A549 (cell line): ENCODE results near the gene CTXN1.

Experiments used
- CEBPB ChIP-seq, 2 experiments: fragments of >200 bp in 1 of 2; sonication (Bioruptor Twin) in 1 of 2; formaldehyde crosslinking in 1 of 2; IDR thresholded peaks; 2 replicates each; pipeline ENCODE4 v1.6.1; 2012 to 2016
- RFX5 ChIP-seq: fragments of 450-650 bp; IDR thresholded peaks from 2 replicates; pipeline ENCODE4 v1.7.1; 2014; ENCODE audit warnings: antibody characterized with exemption, mild to moderate bottlenecking, moderate library complexity
- SMC3 ChIP-seq: fragments of >200 bp; sonication (Bioruptor Twin); formaldehyde crosslinking; IDR thresholded peaks from 3 replicates; pipeline ENCODE4 v1.6.1; 2018; ENCODE audit warnings: inconsistent platforms
- TF ChIP-seq, protein P1 (sequence below): fragments of 200-600 bp; sonication (generic); IDR thresholded peaks from 2 replicates; pipeline ENCODE4 v1.6.1; 2016; ENCODE audit warnings: antibody characterized with exemption, mild to moderate bottlenecking, moderate library complexity
- TF ChIP-seq, protein P2 (sequence below): fragments of >200 bp; sonication (Bioruptor Twin); formaldehyde crosslinking; IDR thresholded peaks from 3 replicates; pipeline ENCODE4 v1.5.1; 2016
- TF ChIP-seq, protein P3 (sequence below): IDR thresholded peaks from 2 replicates; pipeline ENCODE4 v1.6.1; 2012
- TF ChIP-seq, protein P4 (sequence below): fragments of 450-650 bp; IDR thresholded peaks from 2 replicates; pipeline ENCODE4 v1.6.1; 2014; ENCODE audit warnings: antibody characterized with exemption

DNA sequence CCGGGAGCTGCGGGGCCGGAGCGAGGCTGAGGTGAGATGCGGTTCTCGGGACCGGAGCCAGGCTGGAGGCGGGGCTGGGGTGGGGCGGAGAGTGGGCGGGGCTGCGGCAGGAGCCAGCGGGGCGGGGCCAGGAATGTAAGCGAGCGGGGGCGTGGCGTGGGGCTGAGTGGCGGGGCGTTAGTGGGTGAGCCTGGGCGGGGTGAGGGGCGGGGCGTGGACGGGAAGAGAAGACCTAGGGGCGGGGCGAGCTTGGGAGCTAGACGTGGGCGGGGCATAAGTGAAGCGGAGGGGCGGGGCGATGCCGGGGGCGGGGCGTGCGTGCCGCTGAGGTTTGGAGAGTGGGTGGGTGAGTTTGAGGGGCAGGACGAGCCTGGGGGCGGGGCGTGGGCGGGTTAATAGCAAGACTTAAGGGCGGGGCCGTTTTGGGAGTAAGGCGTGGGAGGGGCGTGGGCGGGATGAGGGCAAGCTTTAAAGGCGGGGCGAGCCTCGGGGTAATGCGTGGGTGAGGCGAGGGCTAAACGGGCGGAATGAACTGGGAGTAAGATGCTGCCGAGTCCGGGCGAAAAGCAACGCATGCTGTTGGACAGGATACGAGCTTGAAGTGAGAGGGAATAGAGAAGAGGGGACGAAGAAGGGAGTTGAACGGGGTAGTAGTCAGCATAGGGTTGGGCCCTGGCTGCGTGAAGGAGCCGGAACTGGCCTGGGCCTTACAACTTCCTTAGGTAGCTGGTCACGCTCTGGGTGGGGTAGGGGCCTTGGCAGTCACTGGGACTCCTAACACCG, 5.2 kb downstream of the CTXN1 start:
- TF ChIP-seq, protein P1, sequence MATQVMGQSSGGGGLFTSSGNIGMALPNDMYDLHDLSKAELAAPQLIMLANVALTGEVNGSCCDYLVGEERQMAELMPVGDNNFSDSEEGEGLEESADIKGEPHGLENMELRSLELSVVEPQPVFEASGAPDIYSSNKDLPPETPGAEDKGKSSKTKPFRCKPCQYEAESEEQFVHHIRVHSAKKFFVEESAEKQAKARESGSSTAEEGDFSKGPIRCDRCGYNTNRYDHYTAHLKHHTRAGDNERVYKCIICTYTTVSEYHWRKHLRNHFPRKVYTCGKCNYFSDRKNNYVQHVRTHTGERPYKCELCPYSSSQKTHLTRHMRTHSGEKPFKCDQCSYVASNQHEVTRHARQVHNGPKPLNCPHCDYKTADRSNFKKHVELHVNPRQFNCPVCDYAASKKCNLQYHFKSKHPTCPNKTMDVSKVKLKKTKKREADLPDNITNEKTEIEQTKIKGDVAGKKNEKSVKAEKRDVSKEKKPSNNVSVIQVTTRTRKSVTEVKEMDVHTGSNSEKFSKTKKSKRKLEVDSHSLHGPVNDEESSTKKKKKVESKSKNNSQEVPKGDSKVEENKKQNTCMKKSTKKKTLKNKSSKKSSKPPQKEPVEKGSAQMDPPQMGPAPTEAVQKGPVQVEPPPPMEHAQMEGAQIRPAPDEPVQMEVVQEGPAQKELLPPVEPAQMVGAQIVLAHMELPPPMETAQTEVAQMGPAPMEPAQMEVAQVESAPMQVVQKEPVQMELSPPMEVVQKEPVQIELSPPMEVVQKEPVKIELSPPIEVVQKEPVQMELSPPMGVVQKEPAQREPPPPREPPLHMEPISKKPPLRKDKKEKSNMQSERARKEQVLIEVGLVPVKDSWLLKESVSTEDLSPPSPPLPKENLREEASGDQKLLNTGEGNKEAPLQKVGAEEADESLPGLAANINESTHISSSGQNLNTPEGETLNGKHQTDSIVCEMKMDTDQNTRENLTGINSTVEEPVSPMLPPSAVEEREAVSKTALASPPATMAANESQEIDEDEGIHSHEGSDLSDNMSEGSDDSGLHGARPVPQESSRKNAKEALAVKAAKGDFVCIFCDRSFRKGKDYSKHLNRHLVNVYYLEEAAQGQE = no peak
- TF ChIP-seq, protein P2, sequence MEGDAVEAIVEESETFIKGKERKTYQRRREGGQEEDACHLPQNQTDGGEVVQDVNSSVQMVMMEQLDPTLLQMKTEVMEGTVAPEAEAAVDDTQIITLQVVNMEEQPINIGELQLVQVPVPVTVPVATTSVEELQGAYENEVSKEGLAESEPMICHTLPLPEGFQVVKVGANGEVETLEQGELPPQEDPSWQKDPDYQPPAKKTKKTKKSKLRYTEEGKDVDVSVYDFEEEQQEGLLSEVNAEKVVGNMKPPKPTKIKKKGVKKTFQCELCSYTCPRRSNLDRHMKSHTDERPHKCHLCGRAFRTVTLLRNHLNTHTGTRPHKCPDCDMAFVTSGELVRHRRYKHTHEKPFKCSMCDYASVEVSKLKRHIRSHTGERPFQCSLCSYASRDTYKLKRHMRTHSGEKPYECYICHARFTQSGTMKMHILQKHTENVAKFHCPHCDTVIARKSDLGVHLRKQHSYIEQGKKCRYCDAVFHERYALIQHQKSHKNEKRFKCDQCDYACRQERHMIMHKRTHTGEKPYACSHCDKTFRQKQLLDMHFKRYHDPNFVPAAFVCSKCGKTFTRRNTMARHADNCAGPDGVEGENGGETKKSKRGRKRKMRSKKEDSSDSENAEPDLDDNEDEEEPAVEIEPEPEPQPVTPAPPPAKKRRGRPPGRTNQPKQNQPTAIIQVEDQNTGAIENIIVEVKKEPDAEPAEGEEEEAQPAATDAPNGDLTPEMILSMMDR = no peak
- TF ChIP-seq CEBPB (IDR thresholded peaks at IDR 0.05) (no peak), RFX5 (no peak), SMC3 (no peak)
- TF ChIP-seq, protein P3, sequence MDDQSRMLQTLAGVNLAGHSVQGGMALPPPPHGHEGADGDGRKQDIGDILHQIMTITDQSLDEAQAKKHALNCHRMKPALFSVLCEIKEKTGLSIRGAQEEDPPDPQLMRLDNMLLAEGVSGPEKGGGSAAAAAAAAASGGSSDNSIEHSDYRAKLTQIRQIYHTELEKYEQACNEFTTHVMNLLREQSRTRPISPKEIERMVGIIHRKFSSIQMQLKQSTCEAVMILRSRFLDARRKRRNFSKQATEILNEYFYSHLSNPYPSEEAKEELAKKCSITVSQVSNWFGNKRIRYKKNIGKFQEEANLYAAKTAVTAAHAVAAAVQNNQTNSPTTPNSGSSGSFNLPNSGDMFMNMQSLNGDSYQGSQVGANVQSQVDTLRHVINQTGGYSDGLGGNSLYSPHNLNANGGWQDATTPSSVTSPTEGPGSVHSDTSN = no peak
- TF ChIP-seq, protein P4, sequence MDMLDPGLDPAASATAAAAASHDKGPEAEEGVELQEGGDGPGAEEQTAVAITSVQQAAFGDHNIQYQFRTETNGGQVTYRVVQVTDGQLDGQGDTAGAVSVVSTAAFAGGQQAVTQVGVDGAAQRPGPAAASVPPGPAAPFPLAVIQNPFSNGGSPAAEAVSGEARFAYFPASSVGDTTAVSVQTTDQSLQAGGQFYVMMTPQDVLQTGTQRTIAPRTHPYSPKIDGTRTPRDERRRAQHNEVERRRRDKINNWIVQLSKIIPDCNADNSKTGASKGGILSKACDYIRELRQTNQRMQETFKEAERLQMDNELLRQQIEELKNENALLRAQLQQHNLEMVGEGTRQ = no peak
